ENCODE data around the gene APOBEC3B.
A peak's percentile ranks its signal among the peaks of the same experiment; 100 is the strongest.
"Not testable (repeated sequence)": the region's sequence is repeated elsewhere in the genome, so short reads cannot be mapped to it uniquely, and the experiment has no call there.

The APOBEC3B gene

GRCh38 chr22:39039306-39040126 is 57.4 kb downstream of the APOBEC3B start:
- DNase-seq, result no peak

GRCh38 chr22:39040155-39040537 is 58.0 kb downstream of the APOBEC3B start:
- not testable (repeated sequence) for DNase-seq

GRCh38 chr22:39040538-39041296 is 58.6 kb downstream of the APOBEC3B start, which contains the start of gene APOBEC3F:
Gene APOBEC3F (plus strand): TSS chr22:39040864. CDS start chr22:39040961, 97 bp downstream.
- DNase-seq, result peak; percentile 86

GRCh38 chr22:39041908-39042307 is 59.8 kb downstream of the APOBEC3B start:
- DNase-seq, result no peak

Measured in CD4-positive, alpha-beta T cell treated with Interleukin-12 subunit alpha and Interleukin-12 subunit beta, for 1 hour (primary cell).